C4-2B (cell line): ENCODE results near the gene CHST11.

Experiments used
- CTCF ChIP-seq: fragments of 450-650 bp; conservative IDR thresholded peaks from 2 replicates; pipeline ENCODE4 v1.5.1; 2017; ENCODE audit warnings: mild to moderate bottlenecking
- ZFX ChIP-seq: fragments of 450-650 bp; IDR thresholded peaks from 2 replicates; pipeline ENCODE4 v1.6.1; 2017

GRCh38 chr12:104730763-104731162, 274.0 kb downstream of the CHST11 start:
- TF ChIP-seq CTCF, result no peak
- TF ChIP-seq ZFX, result no peak
